ENCODE measurements around the gene FARP2.

DNA sequence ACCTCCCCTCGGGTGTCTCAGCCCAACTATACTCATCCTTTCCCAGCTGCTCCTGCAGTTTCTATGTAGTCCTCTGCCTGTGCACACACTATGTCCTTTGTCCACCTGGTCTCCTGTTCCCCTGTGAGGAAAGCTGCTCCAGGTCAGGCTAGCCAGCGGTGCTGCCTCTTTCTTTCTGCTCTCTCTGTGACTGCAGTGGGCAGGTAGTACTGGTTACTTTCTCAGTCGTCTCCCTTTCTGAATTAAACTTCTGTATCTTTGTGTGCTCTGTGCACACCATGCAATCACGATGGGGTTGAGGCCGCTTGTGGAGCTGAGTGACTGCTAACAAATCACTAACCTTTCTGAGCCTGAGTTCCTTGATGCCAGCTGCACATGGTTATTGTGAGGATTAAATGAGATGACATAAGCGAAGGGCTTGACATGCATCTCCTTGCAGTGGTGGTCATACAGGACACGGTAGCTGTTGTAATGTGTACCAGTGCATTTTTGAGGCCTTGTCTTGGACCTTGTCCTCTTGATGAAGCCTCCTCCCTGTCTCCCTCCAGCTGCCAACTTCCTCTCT is 3.5 kb downstream of the FARP2 start:
- TF ChIP-seq ZNF70 (CRISPR knock-in tag; IDR thresholded peaks at IDR 0.05) = no peak
- TF ChIP-seq ZNF8 (CRISPR knock-in tag; IDR thresholded peaks at IDR 0.05) = no peak
- TF ChIP-seq RARB (CRISPR knock-in tag; IDR thresholded peaks at IDR 0.05) = no peak
- no peak for TF ChIP-seq ZFP3 (CRISPR knock-in tag; IDR thresholded peaks at IDR 0.05)
